ENCODE measurements around the gene SPTBN1.
A peak's percentile ranks its signal among the peaks of the same experiment; 100 is the strongest.

The SPTBN1 gene

DNA sequence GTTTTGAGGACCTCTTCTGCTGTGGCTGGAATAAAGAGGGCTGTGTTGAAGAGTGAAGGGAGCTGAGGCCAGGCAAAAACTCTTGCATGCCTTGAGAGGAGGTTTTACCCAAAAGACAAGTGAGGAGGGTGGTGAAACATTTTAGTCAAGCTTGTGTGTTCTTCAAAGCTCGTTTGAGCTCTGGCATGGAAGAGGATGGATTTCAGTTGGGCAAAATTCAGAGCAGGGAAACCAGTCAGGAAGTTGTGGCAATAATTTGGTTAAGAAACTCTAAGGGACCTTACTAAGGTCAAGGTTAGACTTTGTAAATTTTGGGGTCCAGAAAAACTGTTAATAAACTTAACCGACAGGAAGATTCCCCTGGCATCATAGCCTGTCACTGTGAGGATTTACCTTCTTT, 34.7 kb downstream of the SPTBN1 start:
- DNase-seq (ENCODE audit: extremely low spot score), result no peak
- POLR2A ChIA-PET, result no interaction called here
- CTCF ChIA-PET, result interaction anchor here (0.7 to 0.8 kb wide), 2 partner anchors 10 to 16 kb away, joined by 3 to 7 read pairs; no protein-coding TSS in a partner anchor
- TF ChIP-seq FOXA1 (IDR thresholded peaks at IDR 0.05) (no peak), L3MBTL2 (conservative IDR thresholded peaks at IDR 0.05) (no peak), HDGF (IDR thresholded peaks at IDR 0.05; ENCODE audit: borderline replicate concordance) (no peak), TARDBP (IDR thresholded peaks at IDR 0.05) (no peak)

DNA sequence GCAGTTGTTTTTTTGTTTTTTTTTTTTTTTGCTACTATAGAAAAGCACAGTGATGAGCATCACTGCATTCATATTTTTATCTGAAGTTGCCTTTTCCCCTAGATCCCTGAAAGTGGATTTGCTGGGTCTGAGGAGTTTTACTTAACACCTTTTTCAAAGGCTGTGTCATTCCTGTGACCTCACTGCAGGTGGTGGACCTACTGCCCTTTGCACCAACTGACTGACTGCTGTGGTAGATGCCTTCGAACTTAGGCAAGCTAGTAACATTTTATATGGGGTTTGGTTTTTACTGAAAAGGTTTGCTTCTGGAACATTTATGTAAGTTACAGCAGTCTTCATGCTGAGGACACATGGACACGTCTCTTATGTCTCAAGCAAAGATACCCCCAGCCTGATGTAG, 36.2 kb downstream of the SPTBN1 start:
- CTCF ChIA-PET, result interaction anchor here (0.7 kb wide), 1 partner anchor 8 kb away, joined by 3 read pairs; no protein-coding TSS in a partner anchor
- POLR2A ChIA-PET, result no interaction called here

DNA sequence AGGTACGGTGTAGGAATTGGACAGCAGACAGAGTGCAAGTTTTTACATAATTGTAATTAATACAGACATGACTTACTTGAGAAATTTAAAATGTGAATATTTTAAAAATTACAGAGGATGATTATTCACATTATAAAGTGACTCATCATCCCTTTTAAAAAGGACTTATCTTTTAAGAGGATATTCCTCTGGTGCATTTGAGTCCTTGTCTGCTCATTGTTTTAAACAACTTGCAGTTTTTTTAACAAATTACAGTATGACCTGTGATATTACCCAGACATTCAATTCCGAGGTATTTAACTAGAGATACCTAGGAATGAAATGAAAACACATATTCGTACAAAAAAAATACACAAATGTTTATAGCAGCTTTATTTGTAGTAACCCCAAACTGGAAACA, 38.0 kb downstream of the SPTBN1 start:
- no peak for TF ChIP-seq ZNF384 (IDR thresholded peaks at IDR 0.05)
- TF ChIP-seq FOXK2 (IDR thresholded peaks at IDR 0.05), result no peak
- no peak for TF ChIP-seq FOXM1 (IDR thresholded peaks at IDR 0.05; ENCODE audit: borderline replicate concordance)
- TF ChIP-seq L3MBTL2 (conservative IDR thresholded peaks at IDR 0.05), result no peak
- TF ChIP-seq LEF1 (IDR thresholded peaks at IDR 0.05; ENCODE audit: borderline replicate concordance), result no peak
- no peak for TF ChIP-seq SP1 (IDR thresholded peaks at IDR 0.05)
- TF ChIP-seq TARDBP (IDR thresholded peaks at IDR 0.05), result no peak
- no peak for TF ChIP-seq HDGF (IDR thresholded peaks at IDR 0.05; ENCODE audit: borderline replicate concordance)
- TF ChIP-seq SUZ12 (IDR thresholded peaks at IDR 0.05), result no peak
- TF ChIP-seq PKNOX1 (IDR thresholded peaks at IDR 0.05), result no peak
- no peak for DNase-seq (ENCODE audit: extremely low spot score)
- POLR2A ChIA-PET, result no interaction called here
- CTCF ChIA-PET, result no interaction called here

More for the DNA sequence above, 36.2 kb downstream of the SPTBN1 start:
- TF ChIP-seq FOXA1 (IDR thresholded peaks at IDR 0.05) (no peak), PKNOX1 (IDR thresholded peaks at IDR 0.05) (no peak), SUZ12 (IDR thresholded peaks at IDR 0.05) (no peak), BHLHE40 (IDR thresholded peaks at IDR 0.05; ENCODE audit: borderline replicate concordance) (no peak), ARNT (IDR thresholded peaks at IDR 0.05) (no peak), L3MBTL2 (conservative IDR thresholded peaks at IDR 0.05) (no peak), ZNF384 (IDR thresholded peaks at IDR 0.05) (no peak), LEF1 (IDR thresholded peaks at IDR 0.05; ENCODE audit: borderline replicate concordance) (no peak), NFRKB (IDR thresholded peaks at IDR 0.05) (no peak), FOXK2 (IDR thresholded peaks at IDR 0.05) (no peak), HDGF (IDR thresholded peaks at IDR 0.05; ENCODE audit: borderline replicate concordance) (no peak), ELF4 (IDR thresholded peaks at IDR 0.05) (no peak), SP1 (IDR thresholded peaks at IDR 0.05) (no peak), CTBP1 (IDR thresholded peaks at IDR 0.05; ENCODE audit: borderline replicate concordance) (no peak), FOXM1 (IDR thresholded peaks at IDR 0.05; ENCODE audit: borderline replicate concordance) (no peak), TARDBP (IDR thresholded peaks at IDR 0.05) (no peak)
- DNase-seq (ENCODE audit: extremely low spot score), result no peak

GRCh38 chr2:54496920-54497319, 40.8 kb downstream of the SPTBN1 start:
- TF ChIP-seq SUZ12 (IDR thresholded peaks at IDR 0.05) (no peak), NFRKB (IDR thresholded peaks at IDR 0.05) (no peak), LEF1 (IDR thresholded peaks at IDR 0.05; ENCODE audit: borderline replicate concordance) (no peak), ZNF384 (IDR thresholded peaks at IDR 0.05) (no peak), TARDBP (IDR thresholded peaks at IDR 0.05) (no peak), FOXK2 (IDR thresholded peaks at IDR 0.05) (no peak), ARNT (IDR thresholded peaks at IDR 0.05) (no peak), HDGF (IDR thresholded peaks at IDR 0.05; ENCODE audit: borderline replicate concordance) (no peak), PKNOX1 (IDR thresholded peaks at IDR 0.05) (no peak), FOXM1 (IDR thresholded peaks at IDR 0.05; ENCODE audit: borderline replicate concordance) (no peak), BHLHE40 (IDR thresholded peaks at IDR 0.05; ENCODE audit: borderline replicate concordance) (no peak)
- DNase-seq (ENCODE audit: extremely low spot score), result no peak
- CTCF ChIA-PET, result interaction anchor here (0.6 to 1.8 kb wide), 2 partner anchors 152 to 390 kb away, joined by 3 to 5 read pairs; no protein-coding TSS in a partner anchor
- POLR2A ChIA-PET, result no interaction called here

DNA sequence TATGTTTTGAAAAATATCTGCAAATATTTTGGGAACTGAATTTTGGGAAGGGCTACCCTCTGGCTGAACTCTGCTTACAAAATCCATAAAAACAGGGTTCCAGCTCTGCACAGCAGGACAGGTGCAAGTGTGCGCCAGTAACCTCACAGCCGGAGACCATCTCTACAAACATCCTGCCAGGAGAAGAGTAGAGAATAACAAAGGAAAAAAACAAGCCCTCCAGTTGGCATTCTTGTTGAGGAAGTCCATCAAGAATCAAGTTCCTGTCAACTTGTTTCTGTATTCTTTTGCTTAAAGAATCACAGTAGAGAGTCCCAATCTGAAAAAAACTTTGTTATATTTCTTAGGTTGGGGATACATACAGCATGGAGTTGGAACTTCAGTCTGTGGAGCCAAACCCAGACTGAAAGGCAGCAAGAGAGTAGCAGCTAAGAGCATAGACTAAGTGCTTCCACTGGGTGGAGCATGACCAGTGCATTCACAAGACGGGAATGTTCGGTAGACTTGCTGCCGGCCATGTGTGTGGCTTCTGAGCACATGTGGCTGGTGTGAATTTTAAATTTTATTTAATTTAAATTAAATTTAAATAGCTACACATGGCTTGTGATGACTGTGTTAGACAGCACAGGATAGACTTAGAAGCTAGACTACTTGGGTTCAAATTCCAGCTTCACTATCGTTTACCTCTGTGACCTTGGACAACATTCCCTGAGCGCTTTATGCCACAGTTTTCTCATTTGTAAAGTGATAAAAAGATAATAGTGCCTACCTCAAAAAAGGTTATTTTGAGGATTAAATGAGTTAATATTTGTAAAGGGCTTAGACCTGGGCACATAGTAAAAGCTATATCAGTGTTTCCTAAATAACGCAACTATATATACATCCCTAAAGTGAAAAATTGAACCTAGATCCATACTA, 41.9 kb downstream of the SPTBN1 start:
- DNase-seq (ENCODE audit: extremely low spot score), result peak; percentile 56
- CTCF ChIA-PET, result interaction anchor here (0.6 to 1.2 kb wide), 3 partner anchors 40 to 235 kb away, joined by 3 to 4 read pairs (median 4); no protein-coding TSS in a partner anchor
- TF ChIP-seq FOXM1 (IDR thresholded peaks at IDR 0.05; ENCODE audit: borderline replicate concordance) (no peak), FOXA1 (IDR thresholded peaks at IDR 0.05) (no peak), L3MBTL2 (conservative IDR thresholded peaks at IDR 0.05) (peak; percentile 23; the same call in 1 of the 2 replicates)
- POLR2A ChIA-PET, result no interaction called here

DNA sequence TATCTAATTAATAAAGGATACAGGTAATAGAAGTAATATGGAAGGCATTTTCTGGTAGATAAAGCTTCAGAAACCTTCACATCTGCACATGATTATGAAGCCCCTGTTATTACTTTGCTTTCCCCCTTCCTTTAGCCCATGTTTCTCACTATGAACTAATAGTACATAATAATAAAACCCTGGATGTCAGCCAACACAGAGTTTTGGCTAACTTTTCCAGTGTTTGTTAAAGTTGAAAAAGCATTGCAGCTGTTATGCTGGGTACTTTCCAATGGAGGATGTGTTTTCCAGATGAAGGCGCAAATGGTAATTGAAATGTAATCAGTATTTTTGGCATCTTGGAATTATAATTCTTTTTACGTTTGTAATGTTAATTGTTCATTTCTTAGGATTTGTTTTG, 43.5 kb downstream of the SPTBN1 start:
- DNase-seq (ENCODE audit: extremely low spot score), result no peak
- TF ChIP-seq HDGF (IDR thresholded peaks at IDR 0.05; ENCODE audit: borderline replicate concordance) (no peak), PKNOX1 (IDR thresholded peaks at IDR 0.05) (no peak), LEF1 (IDR thresholded peaks at IDR 0.05; ENCODE audit: borderline replicate concordance) (no peak), L3MBTL2 (conservative IDR thresholded peaks at IDR 0.05) (no peak), ZNF384 (IDR thresholded peaks at IDR 0.05) (no peak), FOXM1 (IDR thresholded peaks at IDR 0.05; ENCODE audit: borderline replicate concordance) (no peak), ARNT (IDR thresholded peaks at IDR 0.05) (no peak), ELF4 (IDR thresholded peaks at IDR 0.05) (no peak), FOXA1 (IDR thresholded peaks at IDR 0.05) (no peak), NFRKB (IDR thresholded peaks at IDR 0.05) (no peak), FOXK2 (IDR thresholded peaks at IDR 0.05) (no peak), BHLHE40 (IDR thresholded peaks at IDR 0.05; ENCODE audit: borderline replicate concordance) (no peak), SUZ12 (IDR thresholded peaks at IDR 0.05) (no peak), TARDBP (IDR thresholded peaks at IDR 0.05) (no peak), SP1 (IDR thresholded peaks at IDR 0.05) (no peak)
- ChIA-PET CTCF (no interaction called here), POLR2A (no interaction called here)

Measured in HEK293T (cell line).